ENCODE results near the gene UGDH. TPM values are rescaled to one million over a fixed set of nuclear protein-coding genes. Genes with fewer than 3 reads are reported as not detected.
A peak's percentile ranks its signal among the peaks of the same experiment; 100 is the strongest.

UGDH gene
- polyA plus RNA-seq, 2 of the 4 experiments (the other 2 are of a cell fraction), result 610 to 691 TPM

- no peak for FAIRE-seq
- Histone ChIP-seq H3K27ac (peak overlapping the region; percentile 96 to 99), H3K4me1 (peaks cover 5% of the 10 kb centered on the region; the same call in 1 of the 3 replicates), H3K9me3 (peaks cover 15% of the 10 kb centered on the region), H3K4me2 (peak overlapping the region; percentile 86), H3K4me3 (peak overlapping the region; percentile 92)
- WGBS (ENCODE audit: missing lambda C conversion rate), result 3% methylated on average over 17 of the region's 33 CpGs
- ChIA-PET POLR2A (interaction anchor here (0.5 to 3.5 kb wide), 35 partner anchors 9 to 560 kb away, joined by 3 to 38 read pairs (median 4); partner anchors contain the start of genes LIAS, RPL9, SMIM14 and UBE2K), CTCF (interaction anchor here (1.0 to 1.1 kb wide), 2 partner anchors 51 to 58 kb away, joined by 3 to 13 read pairs; no protein-coding TSS in a partner anchor)
- no peak for ATAC-seq
- TF ChIP-seq JUN (IDR thresholded peaks at IDR 0.05) (0 out of 5 replicates have a peak, but pooled peaks of 1 of the 2 experiments have one; percentile 10), RARB (CRISPR knock-in tag; IDR thresholded peaks at IDR 0.05) (peak; percentile 64; the same call in 1 of the 2 replicates), PHF8 (IDR thresholded peaks at IDR 0.05; ENCODE audit: borderline replicate concordance, low read depth) (peak; percentile 65; the same call in 1 of the 2 replicates), SREBF2 (IDR thresholded peaks at IDR 0.05) (no peak)
- DNase-seq (ENCODE audit: low read depth in 1 of 2, low spot score in 1 of 2), result no peak
Observed at GRCh38 chr4:39526765-39527295, 409 bp downstream of the UGDH start.

GRCh38 chr4:39525822-39526690 lies 1.2 kb downstream of the UGDH start:
- H3K4me3 ChIP-seq, result peak overlapping the region; percentile 92
- WGBS (ENCODE audit: missing lambda C conversion rate), result 2% methylated on average over 9 of the region's 9 CpGs
- FAIRE-seq (no peak), DNase-seq (ENCODE audit: low read depth in 1 of 2, low spot score in 1 of 2) (no peak), ATAC-seq (no peak)
- H3K9me3 ChIP-seq, result peaks cover 9% of the 10 kb centered on the region
- H3K4me2 ChIP-seq, result peak overlapping the region; percentile 86
- CTCF ChIA-PET, result interaction anchor here (0.7 to 1.1 kb wide), 3 partner anchors 38 to 61 kb away, joined by 3 to 8 read pairs (median 4); no protein-coding TSS in a partner anchor
- peaks cover 5% of the 10 kb centered on the region; the same call in 1 of the 3 replicates for H3K4me1 ChIP-seq
- TF ChIP-seq NPAS2 (CRISPR knock-in tag; IDR thresholded peaks at IDR 0.05; ENCODE audit: borderline replicate concordance) (no peak), JUN (IDR thresholded peaks at IDR 0.05) (peak; percentile 2 to 16; a peak in 1 of 5 replicates)
- POLR2A ChIA-PET, result interaction anchor here (0.6 to 5.1 kb wide), 7 partner anchors 11 to 112 kb away, joined by 3 to 36 read pairs (median 4); partner anchors contain the start of gene SMIM14
- H3K27ac ChIP-seq, result peak overlapping the region; percentile 96 to 99

- Histone ChIP-seq H3K4me2 (peak overlapping the region; percentile 86), H3K27ac (peak overlapping the region; percentile 96 to 99), H3K9me3 (no peaks in the 10 kb centered on the region), H3K4me1 (peaks cover 9% of the 10 kb centered on the region; the same call in 1 of the 3 replicates), H3K4me3 (peak overlapping the region; percentile 92)
- ATAC-seq (no peak), DNase-seq (ENCODE audit: low read depth in 1 of 2, low spot score in 1 of 2) (no peak), FAIRE-seq (no peak)
- ChIA-PET CTCF (interaction anchor here (0.6 to 1.7 kb wide), 6 partner anchors 12 to 210 kb away, joined by 3 to 13 read pairs (median 4); no protein-coding TSS in a partner anchor), POLR2A (interaction anchor here (1.1 to 5.1 kb wide), 4 partner anchors 9 to 114 kb away, joined by 3 to 36 read pairs (median 19); partner anchors contain the start of gene SMIM14)
- WGBS (ENCODE audit: missing lambda C conversion rate), result 6% methylated on average over 7 of the region's 7 CpGs
- TF ChIP-seq EHF (CRISPR knock-in tag; IDR thresholded peaks at IDR 0.05) (no peak), TFCP2L1 (CRISPR knock-in tag; IDR thresholded peaks at IDR 0.05) (0 out of 2 replicates have a peak, but pooled peaks have one; percentile 34), SMC3 (IDR thresholded peaks at IDR 0.05) (0 out of 3 replicates have a peak, but pooled peaks have one; percentile 4), HOXA7 (CRISPR knock-in tag; IDR thresholded peaks at IDR 0.05) (no peak)
Observed at GRCh38 chr4:39524161-39524957, 2.9 kb downstream of the UGDH start.

GRCh38 chr4:39522068-39522467 lies 5.2 kb downstream of the UGDH start:
- peak overlapping the region; percentile 96 to 99 for H3K27ac ChIP-seq
- WGBS (ENCODE audit: missing lambda C conversion rate), result 7% methylated on average over 2 of the region's 2 CpGs
- ChIA-PET POLR2A (interaction anchor here (1.4 to 5.1 kb wide), 3 partner anchors 53 to 116 kb away, joined by 3 to 36 read pairs (median 4); partner anchors contain the start of genes LIAS and SMIM14), CTCF (interaction anchor here (1.0 kb wide), 2 partner anchors 53 to 56 kb away, joined by 3 to 4 read pairs; no protein-coding TSS in a partner anchor)
- DNase-seq (ENCODE audit: low read depth in 1 of 2, low spot score in 1 of 2) (no peak), FAIRE-seq (no peak), ATAC-seq (no peak)
- peaks cover 25% of the 10 kb centered on the region for H3K4me1 ChIP-seq
- H3K9me3 ChIP-seq, result no peaks in the 10 kb centered on the region
- TF ChIP-seq HEYL (CRISPR knock-in tag; IDR thresholded peaks at IDR 0.05), result no peak
- TF ChIP-seq EHF (CRISPR knock-in tag; IDR thresholded peaks at IDR 0.05), result no peak
- TF ChIP-seq HOXB5 (CRISPR knock-in tag; IDR thresholded peaks at IDR 0.05), result no peak
- TF ChIP-seq MAFK (IDR thresholded peaks at IDR 0.05; ENCODE audit: partially characterized antibody), result no peak
- H3K4me3 ChIP-seq, result peak overlapping the region; percentile 92
- H3K4me2 ChIP-seq, result peak overlapping the region; percentile 86
